Neuronal stem cell (in vitro differentiated cells): Measurements from ENCODE around the gene LRMDA.

Source experiments
- DNase-seq: peaks from one replicate; pipeline ENCODE4 v3.0.0-alpha.2; 2013; ENCODE audit warnings: low spot score
- H2AFZ ChIP-seq: one replicate; pipeline ENCODE4 v1.6.1; 2013; ENCODE audit warnings: mild to moderate bottlenecking, low read length, inconsistent platforms
- H2AK5ac ChIP-seq: 2 replicates; pipeline ENCODE4 v1.6.1; 2013; ENCODE audit warnings: low read depth, mild to moderate bottlenecking, inconsistent platforms, low read length, moderate library complexity, mixed read lengths
- H2BK120ac ChIP-seq: 2 replicates; pipeline ENCODE4 v1.6.1; 2013; ENCODE audit warnings: low read depth, mild to moderate bottlenecking, inconsistent platforms, low read length, moderate library complexity, mixed read lengths
- H2BK12ac ChIP-seq: one replicate; pipeline ENCODE4 v1.6.1; 2013; ENCODE audit warnings: low read length, inconsistent platforms
- H2BK15ac ChIP-seq: 2 replicates; pipeline ENCODE4 v1.6.1; 2013; ENCODE audit warnings: mild to moderate bottlenecking, low read length, inconsistent platforms, mixed read lengths
- H2BK5ac ChIP-seq: one replicate; pipeline ENCODE4 v1.6.1; 2013; ENCODE audit warnings: inconsistent platforms, mild to moderate bottlenecking, low read length, moderate library complexity
- H3K14ac ChIP-seq: one replicate; pipeline ENCODE4 v1.6.1; 2013; ENCODE audit warnings: low read length, inconsistent platforms
- H3K18ac ChIP-seq: 2 replicates; pipeline ENCODE4 v1.6.1; 2013; ENCODE audit warnings: low read length, inconsistent platforms
- H3K23ac ChIP-seq: 2 replicates; pipeline ENCODE4 v1.6.1; 2013; ENCODE audit warnings: low read depth, mild to moderate bottlenecking, mixed read lengths, low read length, inconsistent platforms; ENCODE audit not compliant: poor library complexity
- H3K27ac ChIP-seq: replicated peaks from 3 replicates; pipeline ENCODE4 v1.5.1; 2013; ENCODE audit warnings: low read length, inconsistent platforms
- H3K27me3 ChIP-seq, 3 experiments: 2 replicates each; pipeline ENCODE4 v1.6.1; 2013; ENCODE audit warnings: low read length in 3 of 3, mild to moderate bottlenecking in 2 of 3, inconsistent platforms in 1 of 3, low read depth in 1 of 3, mixed read lengths in 1 of 3, moderate library complexity in 1 of 3; ENCODE audit not compliant: control insufficient read depth in 3 of 3, insufficient read depth in 3 of 3
- H3K36me3 ChIP-seq, 2 donors: replicated peaks in 1 of 2; 2 replicates each; pipeline ENCODE4 v1.6.1; 2013; ENCODE audit warnings: low read length in 2 of 2; ENCODE audit not compliant: control insufficient read depth in 2 of 2, insufficient read depth in 2 of 2
- H3K4ac ChIP-seq: 2 replicates; pipeline ENCODE4 v1.6.1; 2013; ENCODE audit warnings: inconsistent platforms, mild to moderate bottlenecking, low read length, moderate library complexity
- H3K4me1 ChIP-seq, 2 donors: 1 replicate in 1 of 2; 2 replicates in 1 of 2; pipeline ENCODE4 v1.6.1; 2013; ENCODE audit warnings: low read length in 2 of 2, low read depth in 1 of 2; ENCODE audit not compliant: control insufficient read depth in 2 of 2, insufficient read depth in 1 of 2
- H3K4me2 ChIP-seq: one replicate; pipeline ENCODE4 v1.6.1; 2013; ENCODE audit warnings: mild to moderate bottlenecking, low read length, inconsistent platforms; ENCODE audit not compliant: insufficient read depth, poor library complexity, severe bottlenecking
- H3K4me3 ChIP-seq, 2 donors: 2 replicates each; pipeline ENCODE4 v1.5.1; 2013; ENCODE audit warnings: low read length in 2 of 2, mild to moderate bottlenecking in 2 of 2, inconsistent platforms in 1 of 2, moderate library complexity in 1 of 2
- H3K79me1 ChIP-seq: one replicate; pipeline ENCODE4 v1.6.1; 2013; ENCODE audit warnings: low read depth, mild to moderate bottlenecking, inconsistent platforms, low read length, moderate library complexity
- H3K9ac ChIP-seq: one replicate; pipeline ENCODE4 v1.6.1; 2013; ENCODE audit warnings: mild to moderate bottlenecking, low read depth, low read length, inconsistent platforms; ENCODE audit not compliant: poor library complexity
- H3K9me3 ChIP-seq, 2 donors: replicated peaks in 1 of 2; 2 replicates each; pipeline versions ENCODE3 to v1.6.1; 2013; ENCODE audit warnings: low read length in 2 of 2, mild to moderate bottlenecking in 2 of 2, inconsistent platforms in 1 of 2, low read depth in 1 of 2, mixed read lengths in 1 of 2, moderate library complexity in 1 of 2; ENCODE audit not compliant: control insufficient read depth in 2 of 2, insufficient read depth in 1 of 2
- H4K8ac ChIP-seq: one replicate; pipeline ENCODE4 v1.6.1; 2013; ENCODE audit warnings: low read depth, mild to moderate bottlenecking, inconsistent platforms, low read length, moderate library complexity
- H4K91ac ChIP-seq: one replicate; pipeline ENCODE4 v1.6.1; 2013; ENCODE audit warnings: low read length, low read depth, mild to moderate bottlenecking, inconsistent platforms; ENCODE audit not compliant: poor library complexity
- WGBS, 2 donors: extraction: QIAGEN DNeasy Blood & Tissue Kit; methylation state at CpG; one replicate each; pipeline ENCODE4 v1.1.7; 2013; ENCODE audit warnings: missing lambda C conversion rate in 2 of 2, mixed read lengths in 1 of 2; ENCODE audit not compliant: insufficient read length in 2 of 2, insufficient replicate concordance in 1 of 2; ENCODE audit errors: extremely low coverage in 2 of 2; 5-methylcytosine and 5-hydroxymethylcytosine counted together

The LRMDA gene

GRCh38 chr10:76020630-76021029 lies 589.2 kb downstream of the LRMDA start:
- WGBS, 2 donors = no CpG with 5 or more reads among the region's 2 CpGs

GRCh38 chr10:76021398-76021797 lies 590.0 kb downstream of the LRMDA start:
- Histone ChIP-seq H3K18ac (no peak overlapping the region), H4K8ac (no peak overlapping the region), H3K9ac (no peak overlapping the region), H3K4me1 (no peaks in the 10 kb centered on the region), H3K14ac (no peak overlapping the region), H3K79me1 (no peaks in the 10 kb centered on the region), H3K23ac (no peak overlapping the region), H3K9me3 (no peaks in the 10 kb centered on the region), H2AK5ac (no peak overlapping the region), H2BK120ac (no peak overlapping the region), H4K91ac (no peak overlapping the region), H3K4me3 (no peak overlapping the region), H2BK15ac (no peak overlapping the region), H3K4ac (no peak overlapping the region), H2BK12ac (no peak overlapping the region), H3K36me3 (no peaks in the 10 kb centered on the region), H2BK5ac (no peak overlapping the region), H3K27me3 (no peaks in the 10 kb centered on the region), H3K4me2 (no peak overlapping the region), H3K27ac (no peak overlapping the region), H2AFZ (no peak overlapping the region)
- no peak for DNase-seq
- no CpG with 5 or more reads among the region's 1 CpG for WGBS, 2 donors

More at GRCh38 chr10:76020630-76021029, 589.2 kb downstream of the LRMDA start:
- Histone ChIP-seq H2BK15ac (no peak overlapping the region), H3K9ac (no peak overlapping the region), H3K18ac (peak overlapping the region; percentile 39), H3K27ac (no peak overlapping the region), H3K23ac (no peak overlapping the region), H3K4me3 (no peak overlapping the region), H2BK5ac (no peak overlapping the region), H3K4me1 (no peaks in the 10 kb centered on the region), H3K79me1 (no peaks in the 10 kb centered on the region), H3K14ac (no peak overlapping the region), H2BK120ac (no peak overlapping the region), H2AK5ac (no peak overlapping the region), H3K4ac (no peak overlapping the region), H2BK12ac (no peak overlapping the region), H3K27me3 (no peaks in the 10 kb centered on the region), H4K91ac (no peak overlapping the region), H3K4me2 (no peak overlapping the region), H3K36me3 (no peaks in the 10 kb centered on the region), H2AFZ (no peak overlapping the region), H3K9me3 (no peaks in the 10 kb centered on the region), H4K8ac (no peak overlapping the region)
- DNase-seq = no peak

DNA sequence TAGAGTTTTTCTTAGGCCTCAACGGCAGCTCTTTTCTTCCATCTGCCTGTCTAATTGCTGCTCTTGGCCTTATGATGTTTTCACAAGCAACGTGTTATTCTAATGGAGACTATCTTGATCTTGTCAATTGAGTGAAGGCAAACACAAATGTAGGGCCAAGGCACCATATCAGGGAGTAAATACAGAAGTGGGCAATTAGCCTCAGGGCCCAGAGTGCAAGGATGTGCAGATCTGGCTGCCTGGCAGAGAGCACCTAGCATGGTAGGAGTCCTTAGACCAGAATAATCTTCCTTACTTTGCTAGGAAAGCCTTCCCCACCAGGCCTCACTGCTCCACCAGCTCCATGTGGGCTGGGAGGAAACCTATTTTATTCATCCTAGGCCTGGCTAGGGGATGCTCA lies 590.9 kb downstream of the LRMDA start:
- H3K4me2 ChIP-seq = no peak overlapping the region
- no peaks in the 10 kb centered on the region for H3K4me1 ChIP-seq
- H2BK5ac ChIP-seq = no peak overlapping the region
- H3K9me3 ChIP-seq = no peaks in the 10 kb centered on the region
- H4K91ac ChIP-seq = no peak overlapping the region
- H3K79me1 ChIP-seq = no peaks in the 10 kb centered on the region
- H2AK5ac ChIP-seq = no peak overlapping the region
- H3K18ac ChIP-seq = no peak overlapping the region
- WGBS, 2 donors = no CpG with 5 or more reads among the region's 2 CpGs
- no peak overlapping the region for H2AFZ ChIP-seq
- no peak overlapping the region for H3K27ac ChIP-seq
- no peak overlapping the region for H3K14ac ChIP-seq
- no peak overlapping the region for H3K4me3 ChIP-seq
- no peak overlapping the region for H3K23ac ChIP-seq
- no peaks in the 10 kb centered on the region for H3K36me3 ChIP-seq
- H2BK12ac ChIP-seq = no peak overlapping the region
- H4K8ac ChIP-seq = no peak overlapping the region
- H3K9ac ChIP-seq = no peak overlapping the region
- no peak overlapping the region for H3K4ac ChIP-seq
- no peaks in the 10 kb centered on the region for H3K27me3 ChIP-seq
- H2BK120ac ChIP-seq = no peak overlapping the region
- H2BK15ac ChIP-seq = no peak overlapping the region
- no peak for DNase-seq

DNA sequence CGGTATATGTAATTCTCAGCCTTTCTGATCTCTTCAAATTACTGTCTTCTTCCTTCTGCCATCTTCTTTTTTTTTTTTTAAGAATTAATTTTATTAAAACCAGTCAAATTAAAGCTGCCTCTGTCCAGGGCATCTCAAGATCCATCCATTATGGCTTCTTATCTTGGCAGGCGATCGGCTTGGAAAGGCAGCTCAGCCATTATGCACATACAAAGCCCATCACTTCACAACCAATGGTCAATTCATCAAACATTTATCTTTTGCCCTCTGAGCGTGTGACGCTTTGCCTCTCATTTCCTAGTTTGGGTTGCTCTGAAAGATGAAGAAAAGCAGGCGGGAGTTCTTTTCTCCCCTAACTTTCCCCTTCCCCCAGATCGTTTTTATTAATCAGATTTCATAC lies 591.6 kb downstream of the LRMDA start:
- Histone ChIP-seq H3K79me1 (no peaks in the 10 kb centered on the region), H3K4ac (no peak overlapping the region), H4K8ac (no peak overlapping the region), H2AFZ (no peak overlapping the region), H3K14ac (no peak overlapping the region), H3K4me2 (no peak overlapping the region), H3K4me1 (no peaks in the 10 kb centered on the region), H2BK15ac (no peak overlapping the region), H3K4me3 (no peak overlapping the region), H3K9ac (no peak overlapping the region), H3K36me3 (no peaks in the 10 kb centered on the region), H2AK5ac (no peak overlapping the region), H3K27me3 (no peaks in the 10 kb centered on the region), H3K18ac (no peak overlapping the region), H2BK12ac (no peak overlapping the region), H2BK5ac (no peak overlapping the region), H3K27ac (no peak overlapping the region), H3K23ac (no peak overlapping the region), H3K9me3 (no peaks in the 10 kb centered on the region), H2BK120ac (no peak overlapping the region), H4K91ac (no peak overlapping the region)
- no peak for DNase-seq
- WGBS, 2 donors = no CpG with 5 or more reads among the region's 7 CpGs
